AG04449 (cell line): ENCODE measurements around the gene ZBTB46.

Experiments
- CTCF ChIA-PET: fragments of 350-600 bp; formaldehyde crosslinking; extraction: SDS; loops from one replicate; lab custom pipeline; 2021; ENCODE audit warnings: antibody characterized with exemption; lab: Yijun Ruan, JAX
- POLR2A ChIA-PET: fragments of 400-600, 350-600 bp; formaldehyde crosslinking; extraction: SDS; loops from one replicate; lab custom pipeline; 2020; ENCODE audit warnings: antibody characterized with exemption, inconsistent platforms; lab: Yijun Ruan, JAX
- DNase-seq: peaks from one replicate; pipeline ENCODE4 v3.0.0-alpha.2; 2010; ENCODE audit warnings: low read depth, low spot score
- H3K4me3 ChIP-seq: 2 replicates; pipeline ENCODE4 v1.5.1; 2011; ENCODE audit warnings: low read depth, mild to moderate bottlenecking, control low read depth, low read length
- TF ChIP-seq, protein P1 (sequence below): IDR thresholded peaks from one replicate; pipeline ENCODE4 v1.5.1; 2011; ENCODE audit warnings: mild to moderate bottlenecking, moderate library complexity, low read length, control low read depth, inconsistent platforms; ENCODE audit not compliant: insufficient read depth; ENCODE audit errors: missing control alignments

ZBTB46 gene

GRCh38 chr20:63844511-63844991, 13.5 kb upstream of the ZBTB46 start:
- no peak for DNase-seq
- CTCF ChIA-PET = no interaction called here

DNA sequence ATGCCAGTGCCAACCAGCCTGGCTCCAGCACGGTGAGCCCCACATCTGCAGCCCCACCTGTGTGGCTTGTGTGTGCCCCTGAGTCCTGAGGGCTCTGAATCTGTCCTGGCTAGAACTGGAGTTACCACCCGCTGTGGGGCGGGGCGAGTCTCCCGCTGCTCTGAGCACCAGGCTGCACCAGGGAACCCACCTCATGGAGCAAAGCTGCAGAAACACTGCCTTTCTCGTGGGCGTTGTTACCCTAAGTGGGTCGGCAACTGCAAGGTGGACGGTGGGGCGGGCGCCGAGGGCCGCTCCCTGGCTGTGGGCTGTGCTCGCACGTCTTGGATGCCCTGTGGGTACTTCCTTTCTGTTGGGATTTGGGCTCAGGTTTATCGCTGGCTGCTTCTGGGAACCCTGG, 12.7 kb upstream of the ZBTB46 start:
- DNase-seq = no peak
- no peak overlapping the region for H3K4me3 ChIP-seq
- CTCF ChIA-PET = no interaction called here
- POLR2A ChIA-PET = no interaction called here
- TF ChIP-seq, protein P1, sequence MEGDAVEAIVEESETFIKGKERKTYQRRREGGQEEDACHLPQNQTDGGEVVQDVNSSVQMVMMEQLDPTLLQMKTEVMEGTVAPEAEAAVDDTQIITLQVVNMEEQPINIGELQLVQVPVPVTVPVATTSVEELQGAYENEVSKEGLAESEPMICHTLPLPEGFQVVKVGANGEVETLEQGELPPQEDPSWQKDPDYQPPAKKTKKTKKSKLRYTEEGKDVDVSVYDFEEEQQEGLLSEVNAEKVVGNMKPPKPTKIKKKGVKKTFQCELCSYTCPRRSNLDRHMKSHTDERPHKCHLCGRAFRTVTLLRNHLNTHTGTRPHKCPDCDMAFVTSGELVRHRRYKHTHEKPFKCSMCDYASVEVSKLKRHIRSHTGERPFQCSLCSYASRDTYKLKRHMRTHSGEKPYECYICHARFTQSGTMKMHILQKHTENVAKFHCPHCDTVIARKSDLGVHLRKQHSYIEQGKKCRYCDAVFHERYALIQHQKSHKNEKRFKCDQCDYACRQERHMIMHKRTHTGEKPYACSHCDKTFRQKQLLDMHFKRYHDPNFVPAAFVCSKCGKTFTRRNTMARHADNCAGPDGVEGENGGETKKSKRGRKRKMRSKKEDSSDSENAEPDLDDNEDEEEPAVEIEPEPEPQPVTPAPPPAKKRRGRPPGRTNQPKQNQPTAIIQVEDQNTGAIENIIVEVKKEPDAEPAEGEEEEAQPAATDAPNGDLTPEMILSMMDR = no peak

More at GRCh38 chr20:63844511-63844991, 13.5 kb upstream of the ZBTB46 start:
- TF ChIP-seq, protein P1 = no peak
- POLR2A ChIA-PET = no interaction called here
- H3K4me3 ChIP-seq = no peak overlapping the region

DNA sequence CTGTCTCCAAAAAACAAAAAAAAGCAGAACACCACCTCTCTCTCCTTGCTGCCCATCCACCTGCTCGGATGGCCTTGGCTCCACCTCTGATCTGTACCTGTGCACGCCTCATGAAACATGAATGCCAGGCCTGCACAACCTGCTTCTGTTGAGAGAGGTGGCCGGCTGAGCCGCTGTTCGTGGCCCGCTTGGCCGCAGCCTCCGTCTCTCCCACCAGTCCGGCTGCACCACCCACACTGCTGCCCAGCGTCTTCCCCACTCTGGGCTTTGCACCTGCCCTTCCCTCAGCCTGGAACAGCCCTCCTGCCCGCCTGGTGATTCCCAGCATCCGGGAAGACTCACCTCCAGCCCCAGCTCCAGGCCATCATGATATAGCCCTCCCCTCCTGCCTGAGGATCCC, 12.2 kb upstream of the ZBTB46 start:
- H3K4me3 ChIP-seq = no peak overlapping the region
- ChIA-PET CTCF (interaction anchor here (1.0 kb wide), 1 partner anchor 68 kb away, joined by 4 read pairs; no protein-coding TSS in a partner anchor), POLR2A (interaction anchor here (0.6 kb wide), 1 partner anchor 74 kb away, joined by 3 read pairs; no protein-coding TSS in a partner anchor)
- TF ChIP-seq, protein P1 = no peak
- DNase-seq = no peak

DNA sequence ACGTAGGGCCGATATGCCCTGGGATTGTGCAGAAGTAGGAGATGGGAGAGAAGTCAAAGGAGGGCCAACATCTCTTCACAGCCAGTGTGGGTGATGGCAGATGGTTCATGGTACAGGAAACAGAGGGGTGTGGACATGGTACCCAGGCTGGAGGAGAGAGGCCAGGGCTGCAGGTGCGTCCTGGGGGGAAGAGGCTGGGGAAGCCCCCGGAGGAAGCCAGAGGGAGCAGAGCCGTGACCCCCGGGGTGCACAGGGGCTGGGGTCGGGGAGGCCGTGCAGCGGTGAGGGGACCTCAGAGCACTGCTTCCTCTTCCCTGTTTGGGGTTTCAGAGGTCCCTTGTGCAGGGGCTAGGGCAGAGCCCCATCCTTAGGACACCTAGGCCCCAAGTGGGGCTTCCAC, 11.2 kb upstream of the ZBTB46 start:
- no peak overlapping the region for H3K4me3 ChIP-seq
- ChIA-PET POLR2A (no interaction called here), CTCF (interaction anchor here (1.0 kb wide), 1 partner anchor 67 kb away, joined by 4 read pairs; no protein-coding TSS in a partner anchor)
- TF ChIP-seq, protein P1 = no peak
- no peak for DNase-seq

DNA sequence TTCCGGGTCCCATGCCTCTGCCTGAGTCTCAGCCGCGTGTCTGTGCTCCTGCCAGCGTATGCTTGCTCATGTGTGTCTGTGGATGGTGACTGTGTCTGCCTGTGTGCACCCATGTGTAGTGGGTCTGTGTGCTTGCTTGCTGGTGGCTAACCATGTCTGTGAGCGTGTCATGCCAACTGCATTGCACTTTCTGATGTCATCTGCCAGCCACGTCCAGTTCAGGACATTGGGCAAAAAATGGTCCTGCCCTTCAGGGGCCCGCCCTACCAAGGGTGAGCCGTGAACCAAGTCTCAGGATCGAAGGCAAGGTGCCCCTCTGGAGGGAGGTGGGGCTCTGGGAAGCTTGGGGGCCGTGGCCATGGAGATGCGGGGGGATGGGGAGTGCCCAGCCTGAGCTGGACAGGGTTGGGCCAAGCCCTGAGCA, 9.4 kb upstream of the ZBTB46 start:
- TF ChIP-seq, protein P1 = no peak
- ChIA-PET CTCF (interaction anchor here (0.7 kb wide), 1 partner anchor 240 kb away, joined by 3 read pairs; no protein-coding TSS in a partner anchor), POLR2A (no interaction called here)
- H3K4me3 ChIP-seq = no peak overlapping the region
- no peak for DNase-seq

DNA sequence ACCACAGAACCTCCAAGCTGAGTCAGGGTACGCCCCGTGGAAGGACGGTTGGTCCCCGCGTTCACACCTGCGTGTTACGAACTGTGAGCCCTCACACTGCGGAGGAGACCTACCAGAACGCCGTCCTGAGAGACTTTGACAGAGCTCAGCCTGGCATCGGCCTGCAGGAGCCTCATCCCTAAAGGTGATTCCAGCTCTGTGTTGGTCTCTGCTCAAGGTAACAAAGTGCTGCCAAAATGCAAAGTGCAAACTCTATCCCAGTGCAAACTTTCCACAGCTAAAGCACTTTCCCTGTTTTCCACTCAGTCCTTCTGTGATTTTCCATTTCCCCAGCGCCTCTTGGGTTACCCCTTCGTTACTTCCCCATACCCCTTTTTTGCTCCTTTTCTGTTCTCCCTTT, 8.6 kb upstream of the ZBTB46 start:
- POLR2A ChIA-PET = no interaction called here
- CTCF ChIA-PET = interaction anchor here (0.7 kb wide), 1 partner anchor 241 kb away, joined by 3 read pairs; no protein-coding TSS in a partner anchor
- H3K4me3 ChIP-seq = no peak overlapping the region
- no peak for DNase-seq
- TF ChIP-seq, protein P1 = no peak
